Cortex of kidney (tissue), 1 donor: ENCODE results near the gene MORN1.

ENCODE experiments used
- DNase-seq: peaks from one replicate; lab custom pipeline; 2025; lab: John Stamatoyannopoulos, UW

Gene MORN1

DNA sequence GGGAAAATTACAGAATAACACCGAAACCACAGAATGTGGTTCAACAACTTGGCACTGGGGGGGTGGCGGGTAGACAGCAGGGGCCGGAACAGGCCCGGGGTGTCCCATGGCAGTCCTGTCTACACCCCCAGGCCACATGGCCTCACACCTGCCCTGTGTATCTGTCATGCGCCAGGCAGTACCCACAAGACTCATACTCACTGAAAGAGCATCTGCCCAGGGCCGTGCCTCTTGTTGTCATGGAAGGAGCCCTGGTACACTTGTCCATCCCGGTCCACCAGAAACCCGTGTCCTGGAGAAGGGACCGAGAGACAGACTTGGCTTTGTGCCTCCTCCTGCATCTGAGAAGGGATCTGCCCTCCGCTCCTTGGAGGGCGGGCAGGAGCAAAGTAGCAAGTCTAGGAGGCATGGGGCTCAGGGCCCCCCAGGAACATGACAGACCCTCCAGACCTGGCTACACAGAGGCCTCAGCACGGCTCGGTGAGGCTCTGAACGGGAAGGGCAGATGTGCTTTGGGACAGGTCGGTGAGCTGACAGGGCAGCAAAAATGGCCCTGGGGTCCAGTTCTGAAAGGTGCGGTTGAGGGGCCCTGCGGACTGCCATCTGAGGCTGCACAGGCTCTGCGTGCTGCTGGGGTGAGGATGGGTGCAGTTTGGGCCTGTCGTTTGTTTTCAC lies 5.6 kb downstream of the MORN1 start:
- DNase-seq: no peak

DNA sequence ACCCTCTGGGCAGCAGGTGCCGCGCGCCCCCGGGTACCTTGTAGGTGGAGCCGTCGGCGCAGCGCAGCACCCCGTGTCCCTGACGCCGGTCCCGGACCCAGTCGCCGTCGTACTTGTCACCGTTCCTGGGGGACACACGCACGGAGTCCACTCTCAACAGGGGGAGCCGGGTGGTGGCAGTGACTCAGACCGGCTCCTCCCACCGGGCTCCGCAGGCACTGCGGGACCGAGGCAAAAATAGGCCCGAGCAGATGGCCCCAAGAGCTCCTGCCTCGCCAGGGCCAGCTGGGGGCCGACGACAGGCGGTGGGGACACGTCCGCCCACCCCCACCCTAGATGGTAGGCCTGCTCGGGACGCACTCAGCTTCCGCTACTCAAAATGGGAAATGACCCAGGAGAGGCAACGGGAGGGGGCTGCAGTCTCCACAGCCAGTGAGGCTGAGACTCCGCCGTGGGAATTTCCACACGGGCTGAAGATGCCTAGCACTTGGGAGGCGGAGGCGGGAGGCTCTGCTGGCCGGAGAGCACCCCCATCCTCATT lies 6.3 kb downstream of the MORN1 start:
- DNase-seq: no peak

DNA sequence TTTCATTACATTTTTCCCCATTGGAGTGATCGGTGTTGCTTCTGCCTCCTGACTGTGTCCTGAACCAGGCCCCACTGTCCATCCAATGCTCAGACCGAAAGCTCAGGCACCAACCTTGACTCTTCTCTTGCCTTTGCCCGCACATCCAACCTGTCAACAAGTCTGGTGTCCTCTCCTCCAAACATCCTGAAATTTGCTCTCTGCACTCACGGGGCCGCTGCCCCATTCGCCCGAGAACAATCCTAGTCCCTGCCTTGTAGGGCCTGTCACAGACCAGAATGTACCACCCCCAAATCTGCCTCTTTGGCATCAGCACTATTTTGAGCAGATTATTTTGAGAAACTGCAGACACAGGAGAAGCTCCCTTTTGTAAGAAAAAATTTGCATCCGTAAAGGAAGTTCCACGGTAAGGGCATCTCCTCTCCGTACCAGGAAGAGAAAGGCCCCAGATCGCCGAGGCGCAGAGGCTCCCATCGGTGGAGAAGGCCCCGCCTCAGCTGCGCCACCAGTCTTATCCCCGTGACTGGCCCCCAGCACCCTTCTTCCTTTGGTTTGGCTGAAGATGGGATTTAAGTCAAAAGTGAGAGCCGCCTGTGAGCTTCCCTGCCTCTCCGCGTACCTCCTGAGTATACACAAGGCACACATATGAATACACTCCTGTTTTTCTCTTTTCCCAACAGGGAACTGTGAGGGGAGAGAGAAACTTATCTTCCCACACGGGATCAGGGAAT lies 7.1 kb downstream of the MORN1 start:
- no peak for DNase-seq

DNA sequence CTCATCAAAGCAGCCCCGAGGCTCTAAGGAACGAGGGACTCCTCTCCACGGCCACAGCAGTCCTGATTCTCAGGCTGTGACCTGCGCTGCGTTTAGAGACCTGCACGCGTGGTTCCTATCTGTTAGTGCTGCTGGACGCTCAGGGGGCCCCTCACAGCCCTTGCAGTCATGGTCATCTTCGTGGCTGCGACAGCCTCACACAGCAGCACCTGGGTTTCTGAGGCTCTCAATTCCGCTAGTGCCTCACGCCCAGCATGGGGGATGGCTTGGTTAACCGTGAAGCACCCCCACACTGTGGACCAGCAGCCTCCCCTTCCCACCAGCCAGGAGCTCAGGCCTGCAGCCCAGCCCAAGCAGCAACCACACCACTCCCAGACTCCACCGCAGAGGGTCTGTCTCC lies 7.8 kb downstream of the MORN1 start:
- DNase-seq: no peak

DNA sequence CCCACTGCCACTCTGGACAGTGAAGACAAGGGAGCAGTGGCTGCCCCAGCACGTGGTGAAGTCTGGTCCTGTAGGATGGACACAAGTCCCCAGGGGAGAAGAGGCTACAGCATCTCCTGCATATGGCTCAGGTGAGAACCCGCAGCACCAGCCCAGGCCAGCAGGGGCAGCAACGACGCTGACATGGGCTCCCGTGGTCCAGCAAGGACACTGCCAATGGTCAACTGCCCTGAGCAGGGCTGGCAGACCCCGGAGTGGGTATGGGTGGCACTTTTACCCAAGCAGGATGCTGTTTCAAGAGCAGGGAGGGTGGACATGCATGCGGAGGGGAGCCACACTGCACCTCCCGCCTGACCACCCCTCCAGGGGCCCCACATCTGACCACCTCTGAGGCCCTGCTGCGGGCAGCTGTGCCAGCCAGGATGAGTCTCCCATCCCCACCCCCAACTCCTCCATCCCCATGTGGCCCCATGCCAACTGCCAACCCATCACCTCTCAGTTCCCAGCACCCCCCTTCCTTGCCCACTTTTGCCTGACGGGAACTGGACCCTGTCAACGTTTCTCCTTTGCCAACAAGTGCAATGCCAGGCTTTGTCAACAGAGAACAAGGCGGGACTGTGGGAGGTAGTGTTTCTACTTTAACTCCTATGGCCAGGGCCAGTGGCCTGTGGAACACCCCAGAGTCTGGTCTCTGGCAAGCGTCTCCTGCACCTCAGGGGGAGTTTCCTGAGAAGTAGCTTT lies 8.6 kb downstream of the MORN1 start:
- no peak for DNase-seq

DNA sequence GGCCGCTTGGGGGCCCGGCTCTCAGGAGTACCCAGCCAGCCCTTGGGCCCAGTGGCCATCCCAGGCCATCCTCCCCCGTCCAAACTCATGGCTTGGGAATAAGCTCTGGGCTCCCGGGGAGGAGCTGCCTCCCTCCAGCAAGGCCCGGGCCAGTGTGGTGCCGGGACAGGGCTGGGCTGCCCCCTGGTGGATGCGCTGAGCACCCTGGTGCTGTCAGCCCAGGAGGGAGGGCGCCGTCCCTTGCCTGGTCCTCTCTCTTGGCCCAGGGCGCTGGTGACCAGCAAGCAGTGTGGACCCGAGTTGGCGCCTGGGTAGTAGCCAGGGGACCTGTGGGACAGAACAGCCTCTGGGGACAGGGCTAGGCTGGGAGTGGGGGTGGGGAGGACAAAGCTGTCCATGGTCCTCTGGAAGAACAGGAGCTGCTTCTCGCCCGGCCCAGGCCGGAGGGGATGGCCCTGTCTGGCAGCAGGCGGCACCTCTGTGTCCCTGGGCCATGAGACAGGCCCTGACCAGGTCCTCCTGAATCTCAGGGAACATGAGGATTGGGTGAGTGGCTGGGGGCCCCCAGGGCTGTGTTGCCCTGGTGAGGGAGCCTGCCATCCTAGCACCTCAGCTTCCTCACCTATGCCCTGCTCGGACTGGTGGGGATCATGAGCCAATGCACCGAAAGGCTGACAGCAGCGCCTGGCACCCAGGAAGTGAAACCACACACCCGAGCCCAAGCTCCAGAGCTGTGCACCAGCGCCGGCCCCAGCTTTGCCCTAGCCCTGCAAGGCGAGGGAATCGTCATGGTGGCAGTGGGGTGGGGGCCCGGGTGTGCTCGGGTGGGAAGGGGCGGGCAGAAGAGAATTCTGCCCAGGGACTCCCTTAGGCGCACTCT lies 9.4 kb downstream of the MORN1 start:
- DNase-seq: no peak

DNA sequence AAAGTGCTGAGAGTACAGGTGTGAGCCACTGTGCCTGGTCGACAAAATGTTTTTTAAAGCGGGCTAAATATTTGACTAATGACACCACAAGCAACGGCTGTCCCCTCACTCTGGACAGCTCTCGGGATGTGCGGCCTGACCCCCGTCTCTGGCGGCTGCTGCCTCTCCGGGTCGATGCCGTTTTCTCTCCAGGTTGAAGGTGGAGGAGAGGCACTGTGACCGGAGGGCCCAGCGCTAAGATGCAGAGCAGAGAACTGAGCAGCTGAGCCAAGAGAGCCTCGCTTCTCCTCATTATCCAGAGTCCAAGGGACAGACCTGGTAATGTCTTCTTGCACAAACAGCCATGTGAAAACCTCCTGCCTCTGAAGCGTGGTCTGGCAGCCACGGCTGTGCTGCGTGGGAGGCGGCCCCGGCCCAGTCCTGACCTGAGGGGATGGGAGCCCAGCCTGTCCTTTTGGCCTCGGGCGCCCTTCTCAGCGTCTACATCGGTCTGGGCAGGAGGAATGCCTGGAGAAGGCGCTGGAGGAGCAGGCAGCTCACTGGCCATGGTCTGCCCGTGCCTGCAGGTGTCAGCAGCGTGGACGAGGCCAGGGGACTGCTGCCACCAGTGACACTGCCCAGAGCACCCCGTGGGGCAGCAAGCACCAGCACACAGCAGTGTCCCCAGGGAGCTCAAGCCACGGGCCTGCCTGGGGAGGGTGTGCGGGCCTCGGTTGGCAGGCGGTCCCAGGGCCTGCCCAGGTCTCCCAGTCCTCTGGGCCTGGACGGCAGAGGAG lies 10.3 kb downstream of the MORN1 start:
- no peak for DNase-seq

DNA sequence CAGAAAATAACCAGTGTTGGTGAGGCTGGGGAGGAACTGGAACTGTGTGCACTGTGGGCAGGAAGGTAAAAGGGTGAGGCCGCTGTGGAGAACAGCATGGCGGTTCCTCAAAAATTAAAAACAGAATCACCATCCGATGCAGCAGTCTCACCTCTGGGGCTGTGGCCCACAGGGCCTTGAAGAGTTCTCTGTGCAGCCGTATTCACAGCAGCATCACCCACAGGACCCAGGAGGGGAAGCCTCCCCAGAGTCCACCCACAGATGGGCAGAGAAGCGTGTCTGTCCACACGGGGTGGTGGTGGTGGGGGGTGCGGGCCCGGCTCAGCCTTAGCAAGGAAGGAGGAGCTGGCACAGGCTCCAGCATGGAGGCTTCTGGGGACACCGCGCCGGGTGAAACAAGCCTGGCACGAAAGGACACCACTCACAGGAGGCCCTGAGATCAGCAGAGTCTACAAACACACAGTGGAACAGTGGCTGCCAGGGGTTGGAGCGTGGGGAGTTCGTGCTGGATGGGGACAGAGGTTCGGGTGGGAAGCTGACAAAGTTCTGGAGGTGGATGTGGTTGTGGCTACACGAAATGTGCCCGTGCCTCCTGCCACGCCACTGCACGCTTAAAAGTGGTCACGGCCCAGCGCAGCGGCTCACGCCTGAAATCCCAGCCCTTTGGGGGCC lies 11.5 kb downstream of the MORN1 start:
- no peak for DNase-seq

DNA sequence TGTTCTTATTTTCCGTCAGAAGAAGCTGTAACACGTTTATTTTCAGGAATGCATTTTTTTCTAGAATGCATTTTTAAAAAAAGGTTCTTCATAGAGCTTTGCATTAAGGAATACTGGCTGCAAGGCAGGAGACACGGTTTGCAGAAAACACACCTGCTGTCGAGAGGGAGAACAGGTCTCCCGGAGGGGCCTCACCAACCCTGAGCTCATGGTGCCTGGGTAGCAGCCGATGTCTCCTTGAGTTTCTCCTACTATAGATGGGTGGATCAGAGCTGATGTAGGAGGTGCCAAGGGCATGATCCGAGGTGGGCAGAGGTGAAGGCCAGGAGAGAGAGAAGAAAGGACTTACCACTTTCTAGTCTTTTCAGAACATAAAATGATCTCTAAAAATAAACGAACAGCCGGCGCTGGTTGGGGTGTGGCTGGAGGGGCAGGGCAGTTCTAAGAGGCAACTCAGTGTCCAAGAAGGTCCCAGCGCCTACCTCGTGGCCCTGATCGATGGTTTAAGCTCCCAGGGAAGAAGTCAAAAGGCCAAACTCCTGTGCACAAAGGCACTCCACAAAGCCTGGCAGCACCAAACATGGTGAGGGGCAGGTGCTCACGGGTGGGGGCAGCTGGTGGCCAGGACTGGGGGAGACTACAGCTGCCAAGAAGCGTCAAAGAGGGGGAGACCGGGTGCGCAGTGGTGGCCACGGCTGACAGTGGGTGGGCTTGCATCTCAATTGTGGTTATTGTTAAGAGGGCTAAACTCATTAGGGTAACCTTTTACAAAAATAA lies 12.2 kb downstream of the MORN1 start:
- DNase-seq: no peak

DNA sequence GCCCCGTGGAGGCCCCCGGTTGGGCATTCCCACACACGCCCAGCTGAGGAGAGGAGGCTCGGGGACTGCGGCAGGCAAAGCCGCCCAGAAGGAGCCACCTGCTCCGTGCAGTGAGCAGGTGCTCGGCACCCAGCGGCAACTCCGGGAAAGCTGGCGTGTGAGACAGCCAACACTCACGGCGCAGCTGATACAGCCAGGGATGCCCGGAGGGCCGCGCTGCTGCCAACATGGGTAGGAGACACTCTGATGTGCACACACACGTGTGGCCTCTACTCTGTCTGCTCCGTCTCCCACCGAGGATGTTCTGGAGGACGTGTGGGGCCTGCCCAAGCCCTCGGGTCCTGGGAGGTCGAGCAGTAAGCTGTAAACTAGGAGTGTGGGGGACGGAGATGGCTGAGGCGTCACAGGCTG lies 12.9 kb downstream of the MORN1 start:
- no peak for DNase-seq

DNA sequence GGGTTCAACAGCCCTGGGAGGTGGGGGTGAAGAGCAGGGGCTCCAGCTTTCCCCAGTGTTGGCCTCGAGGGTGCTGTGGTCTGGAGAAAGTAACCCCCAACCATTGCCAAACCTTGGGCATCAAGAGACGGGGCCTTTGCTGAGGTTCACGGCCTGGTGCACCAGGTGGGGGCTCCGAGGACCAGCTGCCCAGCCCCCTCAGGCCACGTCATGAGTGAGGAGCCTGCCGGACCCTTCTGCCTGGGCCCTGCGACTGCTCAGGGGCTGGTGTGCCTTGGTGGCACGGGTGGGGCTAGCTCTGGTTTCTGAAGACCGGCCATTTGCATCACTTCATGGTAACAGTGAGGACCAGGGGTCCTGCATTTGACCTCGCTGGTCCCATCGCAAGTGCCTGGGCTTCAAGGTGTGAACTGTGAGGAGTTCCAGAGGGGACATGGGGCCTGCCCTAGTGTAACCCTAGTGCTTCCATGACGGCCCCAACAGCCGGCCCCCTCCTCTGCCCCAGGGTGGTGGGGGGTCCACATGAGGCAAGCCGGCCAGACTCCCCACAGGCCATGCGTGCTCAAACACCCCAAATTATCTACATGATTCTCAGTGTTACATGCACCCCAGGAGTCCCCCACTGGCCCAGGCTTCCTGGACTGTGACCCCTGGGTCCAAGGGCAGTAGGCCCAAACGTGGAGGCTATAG lies 13.5 kb downstream of the MORN1 start:
- DNase-seq: no peak

DNA sequence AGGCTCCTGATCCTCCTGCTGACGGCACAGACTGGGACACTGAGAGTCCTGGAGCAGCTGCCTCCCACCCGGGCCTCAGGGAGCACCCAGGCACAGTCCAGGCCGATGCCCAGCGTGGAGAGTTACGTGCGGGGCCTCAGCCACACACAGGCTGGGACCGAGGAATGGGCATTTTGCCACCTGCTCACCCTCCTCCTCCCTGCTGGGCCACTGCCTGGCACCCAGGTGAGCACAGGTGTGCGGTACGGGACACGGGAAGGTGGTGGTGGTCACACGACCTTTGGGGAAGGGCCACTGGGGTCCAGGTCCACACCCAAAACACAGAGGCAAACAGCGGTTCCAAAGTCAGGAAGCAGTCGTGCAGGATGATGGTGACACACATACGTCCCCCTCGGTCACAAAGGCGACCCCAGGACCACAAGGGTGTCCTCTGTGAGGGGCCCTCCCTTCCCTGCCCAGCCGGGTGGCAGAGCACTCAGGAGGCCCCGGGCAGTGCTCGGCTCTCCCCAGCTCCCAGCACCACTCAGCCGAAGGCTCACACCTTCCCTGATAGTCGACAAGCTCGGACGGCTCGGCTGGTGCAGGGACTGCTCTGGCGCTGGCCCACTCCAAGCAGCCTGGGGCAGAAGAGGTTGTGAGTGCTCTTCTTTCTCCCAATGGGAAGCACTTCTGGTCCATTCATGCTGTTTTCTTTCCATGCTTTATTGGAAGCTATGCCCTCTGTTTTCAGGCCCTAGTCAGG lies 14.3 kb downstream of the MORN1 start:
- DNase-seq: no peak

DNA sequence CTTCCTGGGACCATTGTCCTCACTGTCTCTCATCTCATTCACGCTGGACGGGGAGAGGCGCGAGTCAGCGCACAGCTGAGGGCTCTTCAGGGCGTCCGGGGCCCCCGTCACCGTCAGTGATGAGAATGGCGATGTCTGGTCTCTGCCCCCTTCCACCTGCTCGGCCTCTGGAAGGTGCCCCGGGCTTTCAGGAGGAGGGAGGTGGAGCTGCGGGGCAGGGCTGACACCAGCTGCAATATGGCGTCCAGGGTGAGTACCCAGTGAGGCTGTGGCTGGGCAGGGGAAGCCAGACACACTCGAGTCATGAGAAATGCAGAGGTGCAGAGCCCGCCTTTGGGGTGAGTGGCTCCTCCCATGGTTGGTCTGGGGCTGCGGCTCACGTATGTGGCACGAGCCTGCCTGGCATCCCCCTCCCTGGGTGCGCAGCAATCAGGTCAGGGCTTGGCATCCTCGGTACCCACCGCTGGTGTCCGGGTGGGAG lies 15.1 kb downstream of the MORN1 start:
- no peak for DNase-seq

DNA sequence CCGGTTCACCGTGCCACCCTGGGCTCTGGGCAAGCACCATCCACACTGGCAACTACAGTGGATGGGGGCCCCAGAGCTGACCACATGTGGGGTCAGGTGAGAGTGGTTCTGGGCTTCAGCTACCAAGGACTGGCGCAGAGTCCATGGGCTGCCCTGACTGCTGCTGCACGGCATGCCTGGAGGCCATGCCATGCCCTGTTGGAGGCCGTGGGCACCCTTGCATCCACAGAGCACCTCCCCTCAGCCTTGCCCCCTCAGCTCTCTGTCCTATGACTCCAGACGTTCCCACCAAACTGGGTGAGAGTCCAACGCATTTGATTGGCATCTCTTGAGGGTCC lies 15.5 kb downstream of the MORN1 start:
- no peak for DNase-seq

DNA sequence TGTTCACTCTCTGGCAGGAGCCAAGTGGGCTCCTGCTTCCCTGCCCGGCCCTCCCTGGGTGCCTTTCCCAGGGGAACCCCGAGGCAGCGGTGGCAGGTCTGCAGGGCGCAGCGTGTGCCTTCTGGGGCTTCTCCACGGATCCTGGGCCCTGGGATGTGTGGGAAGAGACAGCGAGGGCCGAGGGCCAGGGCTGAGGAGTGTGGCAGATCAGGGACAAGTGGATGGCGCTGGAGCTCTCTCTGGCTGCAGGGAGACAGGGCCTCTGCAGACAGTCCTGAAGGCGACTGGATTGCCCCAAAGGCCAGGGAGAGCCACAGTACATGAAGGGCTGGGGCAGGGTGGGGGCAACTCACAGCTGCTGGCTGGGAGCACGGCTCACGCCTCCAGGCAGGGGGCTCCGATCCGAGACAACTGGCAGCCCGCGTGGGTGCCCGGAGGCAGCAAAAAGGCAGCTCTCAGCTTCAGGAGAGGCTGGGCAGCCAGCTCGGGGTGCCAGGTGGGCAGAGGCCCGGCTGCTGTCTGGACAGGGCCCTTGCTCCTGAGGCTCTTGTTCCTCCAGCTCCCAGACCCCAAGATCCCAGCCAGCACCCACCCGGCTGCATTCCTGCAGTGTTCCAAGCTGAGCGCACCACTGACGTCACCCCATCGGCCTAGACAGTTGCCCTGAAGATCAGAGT lies 16.0 kb downstream of the MORN1 start:
- DNase-seq: no peak

DNA sequence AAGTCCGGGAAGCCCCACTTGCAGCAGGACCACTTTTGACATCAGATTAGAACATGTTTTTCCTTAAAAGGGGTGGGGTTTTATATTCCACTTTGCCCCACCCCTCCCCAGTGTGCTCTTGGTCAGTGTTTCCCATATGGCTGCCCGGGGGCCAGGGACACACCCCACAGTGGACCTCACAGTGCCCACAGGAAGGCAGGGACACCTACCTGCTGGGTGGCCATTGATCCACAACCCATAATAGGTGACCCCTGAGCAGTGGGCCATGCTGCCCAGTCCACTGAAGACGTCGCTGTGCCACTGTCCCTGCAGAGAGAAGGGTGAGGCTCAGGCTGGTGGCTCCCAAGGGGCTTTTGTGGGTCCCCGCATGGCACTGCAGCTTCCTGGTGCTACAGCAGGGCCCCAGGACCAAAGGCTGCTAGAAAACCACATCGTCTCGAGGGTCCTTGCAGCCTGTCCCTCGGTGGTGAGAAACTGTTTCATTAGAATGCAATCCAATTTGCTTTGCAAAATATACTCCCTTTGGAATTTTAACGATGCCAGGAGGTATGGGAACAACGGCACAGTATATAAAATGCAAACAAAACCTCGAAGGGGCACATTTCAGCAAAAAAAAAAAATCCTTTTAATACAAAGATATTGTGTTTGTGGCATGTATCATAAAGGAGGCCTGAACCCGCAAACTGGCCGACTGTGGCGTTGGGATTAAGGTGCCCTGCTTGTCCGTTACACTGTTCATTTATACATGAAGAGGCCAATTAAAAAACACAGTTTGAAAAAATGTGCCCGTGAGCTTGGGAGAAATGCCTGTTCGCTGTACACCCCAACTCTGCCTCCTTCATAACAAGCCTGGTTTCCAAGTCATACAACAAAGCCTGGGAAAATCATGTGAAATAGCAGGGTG lies 16.9 kb downstream of the MORN1 start:
- no peak for DNase-seq
